Activated naive CD4-positive, alpha-beta T cell treated with anti-CD3 and anti-CD28 coated beads, Interleukin-2, amount 10 ng/mL, durations not matched to agents 5 hours and 36 hours (primary cell): ENCODE measurements around the gene CDK2AP2. TPM values are rescaled to one million over a fixed set of nuclear protein-coding genes. Genes with fewer than 3 reads are reported as not detected.

ENCODE experiments used
- microRNA-seq: library from miRNA; unstranded; fragments of <30 nt; microRNA quantifications from one replicate; pipeline ENCODE4 v1.2.0, GENCODE V29; 2022; ENCODE audit warnings: borderline microRNAs expressed, borderline replicate concordance
- total RNA-seq, 2 experiments: library from RNA; stranded (reverse); gene quantifications; one replicate each; pipeline ENCODE4 v1.2.3, GENCODE V29; 2021

Gene CDK2AP2, protein sequence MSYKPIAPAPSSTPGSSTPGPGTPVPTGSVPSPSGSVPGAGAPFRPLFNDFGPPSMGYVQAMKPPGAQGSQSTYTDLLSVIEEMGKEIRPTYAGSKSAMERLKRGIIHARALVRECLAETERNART
- 10 to 100 TPM; 93.6 to 95.8 TPM for total RNA-seq

DNA sequence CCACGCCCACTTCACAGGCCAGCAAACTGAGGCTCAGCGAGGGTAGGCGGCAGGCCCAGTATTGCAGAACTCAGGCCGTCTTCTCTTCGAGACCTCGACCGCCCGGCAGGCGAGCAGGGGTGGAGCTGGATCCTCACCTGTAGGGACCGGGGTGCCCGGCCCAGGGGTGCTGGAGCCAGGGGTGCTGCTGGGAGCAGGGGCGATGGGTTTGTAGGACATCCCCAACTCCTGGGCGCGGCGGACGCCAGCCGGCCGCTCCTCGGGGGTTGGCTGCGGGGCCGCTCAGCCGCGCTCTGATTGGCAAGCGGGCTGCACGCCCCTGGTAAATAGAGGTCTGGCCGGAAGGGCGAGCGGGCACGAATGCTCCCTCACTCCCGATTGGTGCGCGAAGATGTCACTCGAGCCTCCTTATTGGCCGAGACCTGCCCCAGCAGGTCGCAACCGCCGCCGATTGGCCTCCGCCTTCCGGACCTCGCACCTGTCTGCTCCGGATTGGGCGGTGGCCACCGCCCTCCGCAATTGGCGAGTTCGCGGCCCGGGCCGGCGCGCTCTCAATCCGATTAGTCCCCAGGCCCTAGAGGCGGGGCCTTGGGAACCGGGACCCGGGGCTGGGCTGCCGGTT, at the start of gene CDK2AP2:
CDK2AP2 (minus strand) TSS at position 299 of the 622 bp plus-strand sequence; CDS start at position 219, 80 bp downstream.

GRCh38 chr11:67522844-67523555, 15.0 kb upstream of the CDK2AP2 start, which contains the start of gene CABP2:
Gene CABP2 (minus strand): TSS chr11:67523446. CDS start chr11:67523326, 120 bp downstream.

GRCh38 chr11:67504950-67505581, 2.9 kb downstream of the CDK2AP2 start, which contains the start of gene PITPNM1:
Gene PITPNM1 (minus strand): TSS chr11:67505363. CDS start chr11:67504180, 1,183 bp downstream.

DNA sequence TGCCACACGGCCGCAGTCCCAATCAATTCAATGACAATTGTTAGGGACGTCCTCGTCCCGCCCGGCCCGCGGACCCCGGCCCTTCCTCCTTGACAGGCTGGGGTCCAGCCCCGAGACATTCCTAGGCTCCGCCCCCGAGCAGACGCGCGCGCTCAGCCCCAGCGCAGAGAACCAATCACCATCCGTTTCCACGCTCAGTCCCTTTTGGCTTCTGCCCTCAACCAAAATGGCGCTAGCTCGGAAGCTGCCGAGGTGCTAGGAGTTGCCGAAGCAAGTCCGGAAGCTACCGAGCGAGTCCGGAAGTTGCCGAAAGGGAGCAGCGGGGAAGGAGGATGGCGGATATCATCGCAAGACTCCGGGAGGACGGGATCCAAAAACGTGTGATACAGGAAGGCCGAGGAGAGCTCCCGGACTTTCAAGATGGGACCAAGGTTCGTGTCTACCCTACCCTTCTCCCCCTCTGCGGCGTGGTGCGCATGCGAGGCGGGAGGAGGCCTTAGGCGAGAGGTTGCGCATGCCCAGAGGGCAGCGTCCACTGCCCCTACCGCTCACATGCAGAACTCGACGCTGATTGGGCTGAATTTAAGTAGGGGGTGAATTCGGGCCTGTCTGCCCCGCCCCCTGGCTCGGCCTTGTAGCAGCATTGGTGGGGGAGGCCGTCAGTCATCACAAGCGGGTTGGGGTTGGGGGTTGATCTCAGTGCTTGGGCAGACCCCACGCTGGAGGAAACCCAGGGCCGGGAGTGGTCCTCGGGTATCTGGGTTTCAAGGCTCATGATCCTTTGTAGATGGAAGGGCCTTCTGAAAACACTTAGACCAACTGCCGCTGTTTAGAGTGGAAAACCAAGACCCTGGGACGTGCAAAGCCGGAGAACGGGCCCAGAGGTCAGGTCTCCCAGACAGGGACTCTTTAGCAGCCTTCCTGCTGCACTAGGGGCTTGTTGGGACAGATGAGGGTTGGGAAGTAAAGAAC, 24.8 kb downstream of the CDK2AP2 start, which contains the start of gene AIP:
AIP (plus strand) TSS at position 200 of the 972 bp plus-strand sequence; CDS start at position 333, 133 bp downstream.

DNA sequence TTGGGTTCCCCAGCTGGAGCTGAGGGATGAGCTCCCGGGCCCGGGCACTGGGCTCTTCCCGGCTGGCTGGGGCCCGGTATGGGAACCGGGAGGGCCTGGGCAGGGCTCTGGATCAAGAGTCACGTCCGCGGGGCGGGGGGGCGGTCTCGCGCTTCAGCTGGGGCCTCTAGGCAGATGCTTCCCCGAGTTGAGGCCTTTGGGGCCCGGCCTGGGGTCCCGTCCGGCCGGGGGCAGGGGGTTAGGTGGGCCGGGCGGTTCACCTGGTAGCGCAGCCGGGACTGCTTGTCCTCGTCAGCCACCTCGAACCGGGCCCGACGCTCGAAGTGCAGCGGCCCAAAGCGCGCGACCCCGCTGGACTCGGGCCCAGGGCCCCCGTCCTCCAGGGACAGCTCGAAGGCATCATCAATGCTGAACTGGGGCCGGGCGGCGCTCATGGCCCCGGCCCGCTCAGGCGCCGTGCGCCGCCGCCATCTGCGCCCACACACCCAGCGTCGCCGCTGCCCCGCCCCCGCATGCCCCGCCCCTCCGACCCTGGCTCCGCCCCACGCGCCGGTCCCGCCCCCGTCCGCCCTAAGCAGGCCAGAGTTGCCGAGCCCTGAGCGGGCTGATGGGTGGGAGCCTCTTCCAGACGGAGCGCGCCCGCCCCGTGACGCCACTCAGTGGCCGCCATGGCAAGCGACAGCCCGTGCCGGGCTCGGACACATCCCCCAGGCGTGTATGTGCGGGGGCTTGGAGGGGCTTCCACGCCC, 39.0 kb downstream of the CDK2AP2 start, which contains the start of gene TMEM134:
TMEM134 (minus strand) TSS at position 493 of the 749 bp plus-strand sequence; CDS start at position 434, 59 bp downstream.

Small RNA genes within 50 kb of the gene (microRNA-seq; reads per million reads assigned to microRNA genes)
- gene MIR6752, result not detected

Other genes starting within 250 kb of the CDK2AP2 start
- 100 to 1,000 TPM; 289 to 308 TPM for gene GRK2, start 241.7 kb downstream of the CDK2AP2 start, total RNA-seq
- gene ANKRD13D, start 218.9 kb downstream of the CDK2AP2 start, total RNA-seq, result 100 to 1,000 TPM; 164 to 176 TPM
- 10 to 100 TPM; 11.9 to 12.5 TPM for gene SSH3, start 204.6 kb downstream of the CDK2AP2 start, total RNA-seq
- gene POLD4, start 154.6 kb downstream of the CDK2AP2 start, total RNA-seq, result 10 to 100 TPM; 75.9 to 79.4 TPM
- gene CLCF1, start 134.6 kb downstream of the CDK2AP2 start, total RNA-seq, result under 1 TPM; 0.60 to 0.86 TPM
- 10 to 100 TPM; 44.5 to 48.5 TPM for gene RAD9A, start 116.2 kb downstream of the CDK2AP2 start, total RNA-seq
- gene PPP1CA, start 106.3 kb downstream of the CDK2AP2 start, total RNA-seq, result 100 to 1,000 TPM; 282 to 301 TPM
- gene TBC1D10C, start 104.1 kb downstream of the CDK2AP2 start, total RNA-seq, result 100 to 1,000 TPM; 312 to 320 TPM
- 1 to 10 TPM; 1.1 TPM for gene CARNS1, start 92.5 kb downstream of the CDK2AP2 start, total RNA-seq
- 10 to 100 TPM; 49.3 to 60.0 TPM for gene RPS6KB2, start 79.7 kb downstream of the CDK2AP2 start, total RNA-seq
- 100 to 1,000 TPM; 404 to 425 TPM for gene PTPRCAP, start 70.5 kb downstream of the CDK2AP2 start, total RNA-seq
- gene CORO1B, start 64.7 kb downstream of the CDK2AP2 start, total RNA-seq, result 100 to 1,000 TPM; 375 to 382 TPM
- gene GPR152, start 55.4 kb downstream of the CDK2AP2 start, total RNA-seq, result not detected
- gene CABP4, start 52.8 kb downstream of the CDK2AP2 start, total RNA-seq, result 1 to 10 TPM; 3.4 to 3.7 TPM
- 10 to 100 TPM; 50.3 to 57.3 TPM for gene TMEM134, start 38.9 kb downstream of the CDK2AP2 start, total RNA-seq
- gene AIP, start 25.1 kb downstream of the CDK2AP2 start, total RNA-seq, result 100 to 1,000 TPM; 142 to 145 TPM
- gene PITPNM1, start 2.8 kb downstream of the CDK2AP2 start, total RNA-seq, result 100 to 1,000 TPM in 1 of 2 experiments, 10 to 100 TPM in 1; 97.2 to 101 TPM
- gene CABP2, start 15.3 kb upstream of the CDK2AP2 start, total RNA-seq, result not detected
- gene GSTP1, start 75.7 kb upstream of the CDK2AP2 start, total RNA-seq, result 100 to 1,000 TPM; 156 to 157 TPM
- gene NDUFV1, start 98.8 kb upstream of the CDK2AP2 start, total RNA-seq, result 100 to 1,000 TPM; 186 to 196 TPM
- gene NUDT8, start 121.8 kb upstream of the CDK2AP2 start, total RNA-seq, result 10 to 100 TPM; 11.3 to 12.0 TPM
- gene TBX10, start 131.6 kb upstream of the CDK2AP2 start, total RNA-seq, result not detected
- gene ACY3, start 142.6 kb upstream of the CDK2AP2 start, total RNA-seq, result under 1 TPM in 1 of 2 experiments, not detected in 1; 0.38 TPM
- not detected for gene ALDH3B2, start 166.5 kb upstream of the CDK2AP2 start, total RNA-seq